Small intestine (tissue), 7 donors: ENCODE results near the gene CCL3. TPM values are rescaled to one million over a fixed set of nuclear protein-coding genes. Genes with fewer than 3 reads are reported as not detected.

Experiments used
- DNase-seq, 2 donors: peaks; one replicate each; pipeline versions ENCODE4 v3.0.0 to v3.0.0-alpha.2; 2013
- FAIRE-seq: peaks from 2 replicates; lab custom pipeline; 2012; peaks lifted over from hg19 to GRCh38; lab: Jason Lieb, UNC
- H3K27ac ChIP-seq, 3 donors: one replicate each; pipeline ENCODE4 v1.5.1; 2013; ENCODE audit warnings: low read length in 2 of 3, mild to moderate bottlenecking in 2 of 3, control low read depth in 1 of 3, inconsistent platforms in 1 of 3, low read depth in 1 of 3, moderate library complexity in 1 of 3
- H3K27me3 ChIP-seq, 3 donors: one replicate each; pipeline ENCODE4 v1.6.1; 2013; ENCODE audit warnings: low read length in 3 of 3, inconsistent platforms in 1 of 3; ENCODE audit not compliant: control insufficient read depth in 3 of 3, insufficient read depth in 3 of 3
- H3K36me3 ChIP-seq, 3 donors: one replicate each; pipeline ENCODE4 v1.6.1; 2013; ENCODE audit warnings: low read length in 3 of 3, inconsistent platforms in 1 of 3, low read depth in 1 of 3, mild to moderate bottlenecking in 1 of 3, moderate library complexity in 1 of 3; ENCODE audit not compliant: control insufficient read depth in 3 of 3, insufficient read depth in 2 of 3
- H3K4me1 ChIP-seq, 3 donors: one replicate each; pipeline ENCODE4 v1.6.1; 2013; ENCODE audit warnings: low read length in 2 of 3, inconsistent platforms in 1 of 3, low read depth in 1 of 3, mild to moderate bottlenecking in 1 of 3, moderate library complexity in 1 of 3; ENCODE audit not compliant: control insufficient read depth in 3 of 3, insufficient read depth in 2 of 3
- H3K4me3 ChIP-seq, 3 donors: one replicate each; pipeline ENCODE4 v1.5.1; 2013; ENCODE audit warnings: low read length in 3 of 3, control low read depth in 1 of 3, inconsistent platforms in 1 of 3, low read depth in 1 of 3, mild to moderate bottlenecking in 1 of 3, moderate library complexity in 1 of 3
- H3K9me3 ChIP-seq, 2 donors: one replicate each; pipeline ENCODE4 v1.6.1; 2013; ENCODE audit warnings: low read depth in 1 of 2, low read length in 1 of 2; ENCODE audit not compliant: control insufficient read depth in 2 of 2, insufficient read depth in 1 of 2
- WGBS, 3 donors: extraction: QIAGEN DNeasy Blood & Tissue Kit; methylation state at CpG; one replicate each; pipeline ENCODE4 v1.1.7; 2013; 5-methylcytosine and 5-hydroxymethylcytosine counted together
- polyA plus RNA-seq, 4 donors: library from polyadenylated mRNA; stranded (reverse) in 3 of 4; unstranded in 1 of 4; fragments of 200-250 nt in 3 of 4; fragments of 120-200 nt in 1 of 4; gene quantifications; one replicate each; pipeline versions ENCODE4 v1.2.1 to v1.2.3, GENCODE V29; 2013
- donor health status: healthy with polysubstance abuse.
- donor health status: control.
- donor health status: control.
- donor health status: Bipolar disorder and iron deficiency.
- donor health status: healthy.

CCL3 gene
- polyA plus RNA-seq, 4 donors, result 1.8 to 4.9 (median 3.3) TPM

DNA sequence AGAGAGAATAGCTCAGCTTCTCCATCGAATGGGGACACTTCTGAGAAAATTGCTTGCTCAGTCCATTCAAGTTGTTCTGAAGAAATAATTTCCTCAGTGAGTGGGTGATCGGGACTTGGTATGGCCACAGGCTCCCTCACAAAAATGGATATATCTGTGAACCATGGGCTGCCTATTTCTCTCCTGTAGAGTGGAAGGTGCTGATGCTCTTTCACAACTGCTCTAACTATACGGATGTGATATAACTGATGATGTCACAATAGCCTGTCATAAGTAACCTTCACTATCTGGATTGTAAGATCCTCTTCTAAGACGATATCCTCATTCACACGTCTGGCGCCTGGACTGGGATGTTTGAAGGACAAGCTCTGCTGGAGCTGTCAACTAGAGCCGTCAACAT is 30.5 kb downstream of the CCL3 start:
- Histone ChIP-seq H3K4me3 (no peak overlapping the region), H3K27ac (no peak overlapping the region), H3K9me3 (no peaks in the 10 kb centered on the region), H3K36me3 (no peaks in the 10 kb centered on the region), H3K4me1 (no peaks in the 10 kb centered on the region), H3K27me3 (no peaks in the 10 kb centered on the region)
- WGBS, 3 donors, result 85 to 95% (median 89%) methylated on average over 7 of the region's 7 CpGs
- FAIRE-seq (no peak), DNase-seq (no peak)

DNA sequence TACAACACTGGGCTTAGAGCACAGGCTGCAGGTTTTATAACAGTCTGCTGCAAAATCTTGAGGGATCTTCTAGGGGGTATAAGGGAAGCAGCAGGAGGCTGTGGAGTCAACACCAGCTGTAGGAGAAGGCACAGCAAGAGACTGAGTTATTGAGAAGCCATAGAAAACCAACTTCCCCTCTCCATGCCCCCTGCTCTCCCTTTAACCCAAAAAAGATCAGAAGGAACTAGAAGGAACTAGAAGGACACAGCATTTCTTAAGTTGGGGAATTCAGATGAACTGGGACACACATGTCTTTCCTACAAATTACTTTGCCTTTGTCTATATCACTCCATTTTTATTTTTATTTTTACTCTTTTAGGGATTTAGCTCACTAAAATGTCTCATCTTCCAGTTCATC is 32.0 kb downstream of the CCL3 start:
- H3K4me3 ChIP-seq, result no peak overlapping the region
- DNase-seq, result no peak
- FAIRE-seq, result no peak

DNA sequence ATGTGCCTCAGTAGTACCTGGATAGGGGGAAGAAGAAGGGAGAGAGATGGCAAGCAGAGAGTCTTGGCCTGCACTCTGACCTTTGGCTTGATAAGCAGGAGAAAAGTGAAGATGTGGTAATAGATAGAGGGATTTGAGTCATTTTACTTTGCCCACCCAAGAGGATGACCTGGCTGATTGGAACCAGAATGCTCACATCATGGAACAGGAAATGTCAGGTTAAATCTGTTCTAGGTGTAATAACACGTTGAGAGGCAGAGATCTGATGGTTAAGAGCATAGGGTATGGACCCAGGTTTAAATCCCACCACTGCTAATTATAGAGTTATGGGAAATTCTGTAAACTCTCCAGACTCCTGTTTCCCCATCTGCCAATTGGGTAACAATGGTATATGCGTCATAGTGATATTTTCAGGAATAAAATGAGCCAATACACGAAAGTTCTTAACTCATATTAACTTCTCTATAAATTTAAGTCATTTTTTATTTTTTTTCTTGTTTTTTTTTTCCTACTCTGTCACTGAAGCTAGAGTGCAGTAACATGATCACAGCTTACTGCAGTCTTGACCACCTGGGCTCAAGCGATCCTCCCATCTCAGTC is 33.9 kb downstream of the CCL3 start:
- H3K4me3 ChIP-seq, result no peak overlapping the region
- no peaks in the 10 kb centered on the region for H3K36me3 ChIP-seq
- H3K9me3 ChIP-seq, result no peaks in the 10 kb centered on the region
- H3K27ac ChIP-seq, result no peak overlapping the region
- WGBS, 3 donors, result 80 to 86% (median 85%) methylated on average over 4 of the region's 4 CpGs
- no peak for DNase-seq
- no peaks in the 10 kb centered on the region for H3K4me1 ChIP-seq
- no peaks in the 10 kb centered on the region for H3K27me3 ChIP-seq
- no peak for FAIRE-seq

More for the DNA sequence above, 32.0 kb downstream of the CCL3 start:
- H3K27ac ChIP-seq, result no peak overlapping the region
- no peaks in the 10 kb centered on the region for H3K36me3 ChIP-seq
- no peaks in the 10 kb centered on the region for H3K9me3 ChIP-seq
- no peaks in the 10 kb centered on the region for H3K27me3 ChIP-seq
- H3K4me1 ChIP-seq, result no peaks in the 10 kb centered on the region

DNA sequence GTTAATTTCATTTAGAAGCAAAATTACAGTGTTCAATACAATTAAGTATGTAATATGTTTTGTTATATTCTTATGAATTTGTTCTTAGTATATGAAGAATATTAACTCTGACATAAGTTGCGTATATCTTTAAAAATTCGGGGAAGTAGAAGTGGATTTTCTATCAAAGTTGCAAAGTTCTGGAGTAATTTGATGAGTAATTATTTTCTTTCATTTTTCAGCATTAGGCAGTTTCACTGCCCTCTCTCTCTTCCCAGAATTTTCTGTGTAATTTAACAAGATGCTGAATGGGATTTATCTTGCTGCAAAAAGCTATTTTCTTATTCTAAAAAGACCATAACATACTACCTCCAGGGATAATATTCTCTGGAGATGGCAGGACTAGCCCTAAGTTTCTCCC is 34.8 kb downstream of the CCL3 start:
- Histone ChIP-seq H3K4me3 (no peak overlapping the region), H3K9me3 (no peaks in the 10 kb centered on the region), H3K4me1 (no peaks in the 10 kb centered on the region), H3K27ac (no peak overlapping the region), H3K27me3 (no peaks in the 10 kb centered on the region), H3K36me3 (no peaks in the 10 kb centered on the region)
- FAIRE-seq (no peak), DNase-seq (no peak)
- WGBS, 3 donors, result 84 to 88% (median 86%) methylated on average over 2 of the region's 2 CpGs

DNA sequence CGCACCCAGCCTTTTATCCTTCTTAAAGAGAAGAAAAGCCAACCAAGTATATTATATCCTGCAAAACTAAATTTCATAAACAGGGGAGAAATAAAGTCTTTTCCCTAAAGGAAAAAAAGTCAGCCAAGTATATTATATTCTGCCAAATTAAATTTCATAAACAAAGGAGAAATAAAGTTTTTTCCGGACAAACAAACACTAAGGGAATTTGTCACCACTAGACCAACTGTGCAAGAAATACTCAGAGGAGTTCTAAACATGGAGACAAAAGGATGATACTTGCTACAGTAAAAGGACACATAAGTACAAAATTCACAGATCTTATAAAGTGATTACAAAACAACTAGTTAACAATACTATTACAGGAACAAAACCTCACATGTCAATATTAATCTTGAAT is 40.3 kb downstream of the CCL3 start:
- Histone ChIP-seq H3K9me3 (peaks cover 0 to 6% of the 10 kb centered on the region in 2 donors), H3K27me3 (no peaks in the 10 kb centered on the region), H3K27ac (no peak overlapping the region), H3K4me3 (no peak overlapping the region), H3K36me3 (no peaks in the 10 kb centered on the region), H3K4me1 (peaks cover 0 to 3% (median 0%) of the 10 kb centered on the region in 3 donors)
- DNase-seq, result no peak
- WGBS, 3 donors, result 95 to 100% (median 97%) methylated on average over 2 of the region's 2 CpGs
- FAIRE-seq, result no peak

DNA sequence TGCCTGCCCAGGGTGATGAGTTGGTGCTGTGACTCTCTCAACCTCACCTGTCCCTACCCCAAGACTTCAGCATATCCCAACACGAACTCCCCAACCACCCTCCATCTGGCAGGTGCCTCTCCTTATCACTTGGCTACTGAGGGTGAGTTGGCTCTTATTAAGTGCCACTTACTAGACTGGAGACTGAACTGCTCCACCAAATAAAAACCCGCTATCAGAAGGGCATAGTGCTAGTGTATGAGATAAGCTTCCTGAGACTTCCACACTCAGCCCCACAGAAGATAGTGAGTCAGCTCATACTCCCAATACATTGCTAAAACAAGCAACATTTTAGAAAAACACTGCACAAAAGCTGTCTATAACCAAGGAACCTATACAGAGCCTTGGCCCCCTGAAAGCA is 41.9 kb downstream of the CCL3 start:
- H3K27ac ChIP-seq, result no peak overlapping the region
- DNase-seq (peak in 1 of 2 donors; percentile 82), FAIRE-seq (no peak)
- 15 to 54% (median 24%) methylated on average over 2 of the region's 2 CpGs for WGBS, 3 donors
- H3K9me3 ChIP-seq, result peaks cover 0 to 6% of the 10 kb centered on the region in 2 donors
- no peak overlapping the region for H3K4me3 ChIP-seq
- H3K36me3 ChIP-seq, result no peaks in the 10 kb centered on the region
- H3K27me3 ChIP-seq, result no peaks in the 10 kb centered on the region
- H3K4me1 ChIP-seq, result peaks cover 0 to 3% (median 0%) of the 10 kb centered on the region in 3 donors

Other genes with a start within 250 kb of the CCL3 start
- gene HEATR9, start 221.3 kb downstream of the CCL3 start, polyA plus RNA-seq, result under 1 TPM in 1 of 4 donors, not detected in 3; 0.01 TPM
- gene CCL5, start 209.8 kb downstream of the CCL3 start, polyA plus RNA-seq, result 10 to 100 TPM in 1 of 4 donors, 1 to 10 TPM in 3; 4.0 to 44.0 (median 6.3) TPM
- 1 to 10 TPM in 3 of 4 donors, not detected in 1; 1.9 to 4.5 (median 4.5) TPM for gene RDM1, start 159.4 kb downstream of the CCL3 start, polyA plus RNA-seq
- under 1 TPM in 1 of 4 donors, not detected in 3; 0.04 TPM for gene LYZL6, start 146.4 kb downstream of the CCL3 start, polyA plus RNA-seq
- under 1 TPM in 2 of 4 donors, not detected in 2; 0.19 to 0.21 TPM for gene CCL16, start 108.6 kb downstream of the CCL3 start, polyA plus RNA-seq
- 10 to 100 TPM in 1 of 4 donors, 1 to 10 TPM in 3; 5.4 to 61.9 (median 6.3) TPM for gene CCL14, start 103.4 kb downstream of the CCL3 start, polyA plus RNA-seq
- 10 to 100 TPM; 22.6 to 72.7 (median 53.2) TPM for gene CCL15, start 88.6 kb downstream of the CCL3 start, polyA plus RNA-seq
- gene CCL23, start 72.2 kb downstream of the CCL3 start, polyA plus RNA-seq, result 10 to 100 TPM in 1 of 4 donors, 1 to 10 TPM in 2, not detected in 1; 1.6 to 22.9 (median 1.9) TPM
- gene CCL18, start 25.9 kb downstream of the CCL3 start, polyA plus RNA-seq, result 10 to 100 TPM in 1 of 4 donors, 1 to 10 TPM in 1, under 1 TPM in 2; 0.24 to 17.9 (median 1.0) TPM
- 1 to 10 TPM; 2.7 to 6.2 (median 3.5) TPM for gene CCL4, start 13.7 kb upstream of the CCL3 start, polyA plus RNA-seq
- gene TBC1D3B, start 86.5 kb upstream of the CCL3 start, polyA plus RNA-seq, result 1 to 10 TPM; 1.8 to 6.5 (median 4.5) TPM
- gene CCL3L1, start 106.6 kb upstream of the CCL3 start, polyA plus RNA-seq, result 1 to 10 TPM in 2 of 4 donors, under 1 TPM in 1, not detected in 1; 0.15 to 3.3 (median 1.9) TPM
- 1 to 10 TPM in 2 of 4 donors, under 1 TPM in 1, not detected in 1; 0.43 to 5.9 (median 3.2) TPM for gene CCL4L2, start 120.9 kb upstream of the CCL3 start, polyA plus RNA-seq
- under 1 TPM in 2 of 4 donors, not detected in 2; 0.12 to 0.27 TPM for gene TBC1D3I, start 174.4 kb upstream of the CCL3 start, polyA plus RNA-seq
- 10 to 100 TPM in 1 of 4 donors, 1 to 10 TPM in 1, not detected in 2; 2.7 to 17.7 TPM for gene TBC1D3G, start 233.7 kb upstream of the CCL3 start, polyA plus RNA-seq